SU-DHL-6 (cell line): ENCODE data around the gene ISM2.

Experiments used
- H2AFZ ChIP-seq: fragments of 200-600 bp; sonication (generic); 2 replicates; pipeline ENCODE4 v1.6.1; 2014; ENCODE audit warnings: low read depth, mild to moderate bottlenecking, moderate library complexity, mixed read lengths, antibody characterized with exemption, low read length; ENCODE audit not compliant: severe bottlenecking
- H3F3A ChIP-seq: fragments of 200-600 bp; shearing (Covaris generic); 2 replicates; pipeline ENCODE4 v1.6.0; 2016; ENCODE audit warnings: antibody characterized with exemption, mild to moderate bottlenecking; ENCODE audit not compliant: insufficient read depth
- H3K27ac ChIP-seq: fragments of 200-600 bp; sonication (generic); 2 replicates; pipeline ENCODE4 v1.5.1; 2016; ENCODE audit warnings: low read depth, mild to moderate bottlenecking, low read length, moderate library complexity, mixed read lengths
- H3K27me3 ChIP-seq: fragments of 200-600 bp; sonication (generic), shearing (Covaris generic); 2 replicates; pipeline ENCODE4 v1.6.0; 2014; ENCODE audit warnings: mild to moderate bottlenecking, low read length
- H3K36me3 ChIP-seq: fragments of 200-600 bp; sonication (generic); 2 replicates; pipeline ENCODE4 v1.6.1; 2014; ENCODE audit warnings: mild to moderate bottlenecking, low read length, mixed read lengths
- H3K4me2 ChIP-seq: fragments of 300-600, 200-600 bp; shearing (Covaris generic), sonication (generic); 2 replicates; pipeline ENCODE4 v1.6.0; 2014; ENCODE audit warnings: low read length, low read depth, mild to moderate bottlenecking; ENCODE audit not compliant: poor library complexity, severe bottlenecking
- H3K4me3 ChIP-seq: fragments of 200-600 bp; sonication (generic); 2 replicates; pipeline ENCODE4 v1.5.1; 2014; ENCODE audit warnings: antibody characterized with exemption, low read length, mild to moderate bottlenecking, mixed read lengths; ENCODE audit not compliant: insufficient read depth, poor library complexity, severe bottlenecking
- H3K79me2 ChIP-seq: fragments of 200-600 bp; sonication (generic); 2 replicates; pipeline ENCODE4 v1.6.1; 2014; ENCODE audit warnings: mild to moderate bottlenecking, low read length, moderate library complexity; ENCODE audit not compliant: insufficient read depth
- H3K9ac ChIP-seq: fragments of 200-600 bp; sonication (generic); 2 replicates; pipeline ENCODE4 v1.7.0; 2014; ENCODE audit warnings: mild to moderate bottlenecking, low read length
- H3K9me2 ChIP-seq: fragments of 200-600 bp; sonication (generic); replicated peaks from 2 replicates; pipeline ENCODE4 v1.6.1; 2014; ENCODE audit warnings: low read length; ENCODE audit not compliant: insufficient read depth
- H3K9me3 ChIP-seq: fragments of 200-600 bp; sonication (generic); 2 replicates; pipeline ENCODE4 v1.6.1; 2014; ENCODE audit warnings: low read length, mixed read lengths; ENCODE audit not compliant: insufficient read depth
- H4K20me1 ChIP-seq: fragments of 200-600 bp; sonication (generic); 2 replicates; pipeline ENCODE4 v1.6.1; 2014; ENCODE audit warnings: low read depth, mild to moderate bottlenecking, antibody characterized with exemption, low read length, moderate library complexity, mixed read lengths
- EZH2phosphoT487 ChIP-seq: fragments of 200-600 bp; sonication (generic), shearing (Covaris generic); conservative IDR thresholded peaks from 2 replicates; pipeline ENCODE4 v1.6.1; 2018; ENCODE audit warnings: mild to moderate bottlenecking, antibody characterized with exemption, low read length, moderate library complexity, mixed read lengths
- TF ChIP-seq, protein P1 (sequence below): fragments of 200-600 bp; sonication (generic); IDR thresholded peaks from one replicate; pipeline ENCODE4 v1.5.1; 2017; ENCODE audit warnings: antibody characterized with exemption, mild to moderate bottlenecking, low read length, moderate library complexity; ENCODE audit not compliant: insufficient read depth, poor library complexity, severe bottlenecking

ISM2 gene

DNA sequence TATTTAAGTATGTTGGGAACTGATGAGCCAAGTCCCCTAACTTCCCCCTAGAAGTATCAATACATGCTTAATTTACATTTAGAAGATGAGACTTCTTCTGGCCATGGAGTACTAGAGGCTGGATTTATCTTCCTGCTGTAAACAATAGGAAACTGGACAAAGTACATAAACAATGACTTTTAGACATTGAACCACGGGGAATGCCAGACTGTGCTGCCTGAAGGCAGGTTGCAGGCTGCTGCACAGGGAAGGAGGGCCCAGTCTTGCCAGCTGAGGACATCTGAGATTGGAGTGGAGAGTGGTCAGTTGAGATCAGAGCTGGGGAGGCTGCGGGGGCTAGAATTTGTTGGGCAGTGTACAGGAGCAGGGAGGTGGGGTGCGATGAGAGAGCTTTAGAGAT, 24.5 kb upstream of the ISM2 start:
- H3K9me2 ChIP-seq = no peaks in the 10 kb centered on the region
- no peak overlapping the region for H3K4me2 ChIP-seq
- H3K36me3 ChIP-seq = peaks cover 3% of the 10 kb centered on the region; the same call in 1 of the 2 replicates
- H3K27me3 ChIP-seq = no peaks in the 10 kb centered on the region
- H3F3A ChIP-seq = peaks cover 5% of the 10 kb centered on the region; the same call in 1 of the 2 replicates
- TF ChIP-seq, protein P1, sequence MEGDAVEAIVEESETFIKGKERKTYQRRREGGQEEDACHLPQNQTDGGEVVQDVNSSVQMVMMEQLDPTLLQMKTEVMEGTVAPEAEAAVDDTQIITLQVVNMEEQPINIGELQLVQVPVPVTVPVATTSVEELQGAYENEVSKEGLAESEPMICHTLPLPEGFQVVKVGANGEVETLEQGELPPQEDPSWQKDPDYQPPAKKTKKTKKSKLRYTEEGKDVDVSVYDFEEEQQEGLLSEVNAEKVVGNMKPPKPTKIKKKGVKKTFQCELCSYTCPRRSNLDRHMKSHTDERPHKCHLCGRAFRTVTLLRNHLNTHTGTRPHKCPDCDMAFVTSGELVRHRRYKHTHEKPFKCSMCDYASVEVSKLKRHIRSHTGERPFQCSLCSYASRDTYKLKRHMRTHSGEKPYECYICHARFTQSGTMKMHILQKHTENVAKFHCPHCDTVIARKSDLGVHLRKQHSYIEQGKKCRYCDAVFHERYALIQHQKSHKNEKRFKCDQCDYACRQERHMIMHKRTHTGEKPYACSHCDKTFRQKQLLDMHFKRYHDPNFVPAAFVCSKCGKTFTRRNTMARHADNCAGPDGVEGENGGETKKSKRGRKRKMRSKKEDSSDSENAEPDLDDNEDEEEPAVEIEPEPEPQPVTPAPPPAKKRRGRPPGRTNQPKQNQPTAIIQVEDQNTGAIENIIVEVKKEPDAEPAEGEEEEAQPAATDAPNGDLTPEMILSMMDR = no peak
- no peak for TF ChIP-seq EZH2phosphoT487
- no peak overlapping the region for H3K9ac ChIP-seq
- no peak overlapping the region for H3K4me3 ChIP-seq
- H2AFZ ChIP-seq = no peak overlapping the region
- no peak overlapping the region for H3K27ac ChIP-seq
- no peaks in the 10 kb centered on the region for H3K79me2 ChIP-seq
- no peaks in the 10 kb centered on the region for H3K9me3 ChIP-seq
- H4K20me1 ChIP-seq = no peaks in the 10 kb centered on the region

DNA sequence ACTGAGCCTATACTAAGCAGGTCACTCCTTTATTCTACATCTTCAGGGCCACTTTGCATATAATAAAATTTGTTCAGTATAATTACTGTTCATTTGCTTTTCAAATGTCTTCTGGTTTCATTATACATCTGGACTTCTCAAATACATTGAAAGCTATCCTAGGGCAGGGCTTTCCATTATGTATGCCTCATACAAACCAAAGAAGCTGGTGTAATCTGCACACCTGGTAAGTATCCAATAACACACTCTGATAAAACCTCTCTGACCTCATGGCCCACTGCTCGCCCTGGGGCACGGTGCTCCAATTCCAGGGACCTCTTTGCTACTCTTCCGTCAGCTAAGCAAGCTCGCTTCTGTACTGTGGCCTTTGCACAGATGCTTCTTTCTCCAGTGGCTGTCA, 21.9 kb upstream of the ISM2 start:
- H3K36me3 ChIP-seq = peaks cover 11% of the 10 kb centered on the region; the same call in 1 of the 2 replicates
- H3K9ac ChIP-seq = no peak overlapping the region
- no peak overlapping the region for H3K4me3 ChIP-seq
- 0 out of 2 replicates have a peak, but pooled peaks cover 5% of the 10 kb centered on the region for H3F3A ChIP-seq
- H4K20me1 ChIP-seq = no peaks in the 10 kb centered on the region
- no peaks in the 10 kb centered on the region for H3K79me2 ChIP-seq
- H3K27me3 ChIP-seq = no peaks in the 10 kb centered on the region
- no peaks in the 10 kb centered on the region for H3K9me3 ChIP-seq
- TF ChIP-seq, protein P1 = no peak
- no peak for TF ChIP-seq EZH2phosphoT487
- H3K4me2 ChIP-seq = no peak overlapping the region
- H2AFZ ChIP-seq = no peak overlapping the region
- no peak overlapping the region for H3K27ac ChIP-seq
- H3K9me2 ChIP-seq = no peaks in the 10 kb centered on the region

DNA sequence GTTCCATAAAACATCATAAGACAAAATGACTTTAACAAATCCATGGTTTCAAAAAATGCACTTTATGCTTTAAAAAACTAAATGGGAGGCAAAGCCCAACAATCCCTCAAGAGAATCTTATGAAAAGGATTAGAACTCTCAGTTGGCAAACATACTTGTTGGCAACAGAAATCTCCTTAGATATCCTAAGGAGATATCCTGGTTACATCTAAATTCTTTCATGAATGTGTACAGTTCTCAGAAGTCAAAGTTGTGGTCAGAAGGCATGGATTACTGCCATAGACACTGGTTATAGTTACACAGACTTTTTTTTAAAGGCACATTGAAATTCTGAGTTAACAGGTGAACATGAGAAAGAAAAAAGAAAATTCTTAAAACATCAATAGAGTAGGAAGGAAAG, 17.5 kb upstream of the ISM2 start:
- H3K27me3 ChIP-seq = no peaks in the 10 kb centered on the region
- no peaks in the 10 kb centered on the region for H3K9me2 ChIP-seq
- H3K4me3 ChIP-seq = no peak overlapping the region
- H2AFZ ChIP-seq = no peak overlapping the region
- H3K36me3 ChIP-seq = peaks cover 21% of the 10 kb centered on the region; the same call in 1 of the 2 replicates
- H3K9me3 ChIP-seq = no peaks in the 10 kb centered on the region
- H3K4me2 ChIP-seq = no peak overlapping the region
- 0 out of 2 replicates have a peak, but pooled peaks cover 5% of the 10 kb centered on the region for H3F3A ChIP-seq
- no peaks in the 10 kb centered on the region for H3K79me2 ChIP-seq
- no peaks in the 10 kb centered on the region for H4K20me1 ChIP-seq
- TF ChIP-seq, protein P1 = no peak
- TF ChIP-seq EZH2phosphoT487 = no peak
- no peak overlapping the region for H3K27ac ChIP-seq
- no peak overlapping the region for H3K9ac ChIP-seq
